GM12891 (cell line): ENCODE results near the gene SP140.
A peak's percentile ranks its signal among the peaks of the same experiment; 100 is the strongest.
"Not testable (repeated sequence)": the region's sequence is repeated elsewhere in the genome, so short reads cannot be mapped to it uniquely, and the experiment has no call there.

Source experiments
- DNase-seq: peaks from one replicate; pipeline ENCODE4 v3.0.0; 2011; ENCODE audit warnings: low spot score; ENCODE audit not compliant: insufficient read length
- FAIRE-seq: peaks from 2 replicates; lab custom pipeline; 2011; peaks lifted over from hg19 to GRCh38; lab: Jason Lieb, UNC
- PAX5 ChIP-seq: IDR thresholded peaks from 2 replicates; pipeline ENCODE4 v1.6.1; 2011; ENCODE audit warnings: low read length, moderate library complexity, mild to moderate bottlenecking; ENCODE audit not compliant: insufficient read depth, severe bottlenecking
- POLR2A ChIP-seq: IDR thresholded peaks from 2 replicates; pipeline ENCODE4 v1.6.1; 2011; ENCODE audit warnings: low read depth, low read length, control low read depth
- POLR2AphosphoS5 ChIP-seq: IDR thresholded peaks from 2 replicates; pipeline ENCODE4 v1.6.1; 2011; ENCODE audit warnings: low read depth, low read length, control low read depth
- POU2F2 ChIP-seq: IDR thresholded peaks from 2 replicates; pipeline ENCODE4 v1.6.1; 2011; ENCODE audit warnings: low read depth, mild to moderate bottlenecking, control low read depth, low read length, moderate library complexity
- SPI1 ChIP-seq: IDR thresholded peaks from 2 replicates; pipeline ENCODE4 v1.6.1; 2011; ENCODE audit warnings: low read depth, low read length, control low read depth
- TAF1 ChIP-seq: IDR thresholded peaks from 2 replicates; pipeline ENCODE4 v1.6.1; 2011; ENCODE audit warnings: low read depth, low read length, control low read depth

Gene SP140

GRCh38 chr2:230269715-230270114, 44.2 kb downstream of the SP140 start:
- TF ChIP-seq POU2F2 (peak; percentile 42; the same call in 1 of the 2 replicates), POLR2AphosphoS5 (no peak), TAF1 (no peak), SPI1 (peak; percentile 54; the same call in 1 of the 2 replicates)
- no peak for DNase-seq
- FAIRE-seq = peak; percentile 84

GRCh38 chr2:230282936-230283335, 57.4 kb downstream of the SP140 start:
- DNase-seq = no peak
- FAIRE-seq = no peak
- no peak for TF ChIP-seq PAX5
- TF ChIP-seq TAF1 = no peak
- TF ChIP-seq POLR2A = no peak
- no peak for TF ChIP-seq POU2F2
- TF ChIP-seq POLR2AphosphoS5 = no peak
- no peak for TF ChIP-seq SPI1

- DNase-seq = no peak
- TF ChIP-seq POLR2A = no peak
- TF ChIP-seq POLR2AphosphoS5 = no peak
- TF ChIP-seq SPI1 = no peak
- TF ChIP-seq PAX5 = no peak
- no peak for TF ChIP-seq POU2F2
- no peak for TF ChIP-seq TAF1
- FAIRE-seq = no peak
Measured at GRCh38 chr2:230286048-230286447, 60.5 kb downstream of the SP140 start.

- FAIRE-seq, DNase-seq: not testable (repeated sequence)
Measured at GRCh38 chr2:230289311-230289710, 63.8 kb downstream of the SP140 start.

- DNase-seq (no peak), FAIRE-seq (no peak)
- no peak for TF ChIP-seq TAF1
- TF ChIP-seq POLR2A = no peak
- no peak for TF ChIP-seq SPI1
- no peak for TF ChIP-seq PAX5
- TF ChIP-seq POLR2AphosphoS5 = no peak
Measured at GRCh38 chr2:230295192-230295591, 69.7 kb downstream of the SP140 start.

- TF ChIP-seq PAX5 (no peak), POLR2AphosphoS5 (no peak), TAF1 (no peak), SPI1 (no peak), POLR2A (no peak)
- DNase-seq (no peak), FAIRE-seq (no peak)
Measured at GRCh38 chr2:230296917-230297316, 71.4 kb downstream of the SP140 start.

GRCh38 chr2:230299618-230300017, 74.1 kb downstream of the SP140 start:
- no peak for TF ChIP-seq POLR2AphosphoS5
- no peak for DNase-seq
- no peak for FAIRE-seq

- no peak for FAIRE-seq
- no peak for DNase-seq
- TF ChIP-seq POLR2AphosphoS5 (no peak), TAF1 (no peak), PAX5 (no peak), SPI1 (no peak), POU2F2 (no peak), POLR2A (no peak)
Measured at GRCh38 chr2:230305416-230306275, 80.1 kb downstream of the SP140 start.

GRCh38 chr2:230306474-230306873, 80.9 kb downstream of the SP140 start:
- FAIRE-seq (no peak), DNase-seq (no peak)
- TF ChIP-seq POLR2AphosphoS5 (no peak), TAF1 (no peak), PAX5 (no peak), POLR2A (no peak), SPI1 (no peak), POU2F2 (no peak)

- DNase-seq = no peak
- no peak for FAIRE-seq
- TF ChIP-seq POLR2A (no peak), SPI1 (no peak), POU2F2 (no peak), TAF1 (no peak), PAX5 (no peak), POLR2AphosphoS5 (no peak)
Measured at GRCh38 chr2:230307485-230307884, 81.9 kb downstream of the SP140 start.
